Measurements from ENCODE around the gene ASTN2.

ASTN2 gene

GRCh38 chr9:117448066-117448465, 33.2 kb upstream of the ASTN2 start:
- H3F3A ChIP-seq (ENCODE audit: insufficient read depth, low read length): no peaks in the 10 kb centered on the region
- H3K4me1 ChIP-seq (ENCODE audit: insufficient read depth, low read length, severe bottlenecking): no peaks in the 10 kb centered on the region
- no peak overlapping the region for H3K4me3 ChIP-seq (ENCODE audit: low read depth, low read length, poor library complexity, severe bottlenecking)
- no peak overlapping the region for H3K9ac ChIP-seq (ENCODE audit: low read length)
- H3K36me3 ChIP-seq (ENCODE audit: insufficient read depth, low read length): no peaks in the 10 kb centered on the region
- H3K79me2 ChIP-seq (ENCODE audit: insufficient read depth, low read length): no peaks in the 10 kb centered on the region
- no peaks in the 10 kb centered on the region for H3K9me2 ChIP-seq (ENCODE audit: low read depth, low read length)
- H3K27ac ChIP-seq (ENCODE audit: low read depth, low read length, poor library complexity, severe bottlenecking): no peak overlapping the region
- H3K27me3 ChIP-seq (ENCODE audit: insufficient read depth, low read length): no peaks in the 10 kb centered on the region
- H3K4me2 ChIP-seq (ENCODE audit: low read length): no peak overlapping the region
- no peak overlapping the region for H2AFZ ChIP-seq (ENCODE audit: low read length)
- no peaks in the 10 kb centered on the region for H4K20me1 ChIP-seq (ENCODE audit: insufficient read depth, low read length)
- H3K9me3 ChIP-seq (ENCODE audit: low read length): no peaks in the 10 kb centered on the region
- peak; percentile 42; the same call in 1 of the 2 replicates for TF ChIP-seq CTCF (IDR thresholded peaks at IDR 0.05; ENCODE audit: low read length)
- no peak for TF ChIP-seq EZH2 (IDR thresholded peaks at IDR 0.05; ENCODE audit: borderline replicate concordance, low read length)

DNA sequence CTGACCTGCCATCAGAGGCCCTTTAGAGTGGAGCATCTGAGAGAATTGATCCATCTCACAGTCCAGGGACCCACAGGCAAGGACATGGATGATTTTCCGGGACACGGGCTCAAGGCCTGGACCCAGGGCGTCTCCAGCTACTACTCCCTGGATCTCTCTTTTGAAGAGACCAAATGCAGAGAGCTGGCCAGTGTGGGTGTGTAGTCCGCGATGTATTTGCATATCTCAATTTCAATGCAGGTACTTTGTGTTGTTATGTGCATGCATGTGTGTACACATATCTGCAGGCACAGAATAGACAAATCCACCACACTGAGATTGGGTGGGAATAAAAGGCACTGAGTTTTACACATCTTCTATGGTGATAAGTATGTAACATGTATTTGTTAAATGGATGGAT, 30.8 kb upstream of the ASTN2 start:
- H3K4me2 ChIP-seq (ENCODE audit: low read length): no peak overlapping the region
- H3K9me2 ChIP-seq (ENCODE audit: low read depth, low read length): no peaks in the 10 kb centered on the region
- no peaks in the 10 kb centered on the region for H3K36me3 ChIP-seq (ENCODE audit: insufficient read depth, low read length)
- H3K4me3 ChIP-seq (ENCODE audit: low read depth, low read length, poor library complexity, severe bottlenecking): no peak overlapping the region
- H3K4me1 ChIP-seq (ENCODE audit: insufficient read depth, low read length, severe bottlenecking): no peaks in the 10 kb centered on the region
- no peak overlapping the region for H3K27ac ChIP-seq (ENCODE audit: low read depth, low read length, poor library complexity, severe bottlenecking)
- no peaks in the 10 kb centered on the region for H3K27me3 ChIP-seq (ENCODE audit: insufficient read depth, low read length)
- H3K9ac ChIP-seq (ENCODE audit: low read length): no peak overlapping the region
- H3F3A ChIP-seq (ENCODE audit: insufficient read depth, low read length): no peaks in the 10 kb centered on the region
- no peak overlapping the region for H2AFZ ChIP-seq (ENCODE audit: low read length)
- no peaks in the 10 kb centered on the region for H3K9me3 ChIP-seq (ENCODE audit: low read length)
- TF ChIP-seq EZH2 (IDR thresholded peaks at IDR 0.05; ENCODE audit: borderline replicate concordance, low read length) (no peak), CTCF (IDR thresholded peaks at IDR 0.05; ENCODE audit: low read length) (no peak)
- H4K20me1 ChIP-seq (ENCODE audit: insufficient read depth, low read length): no peaks in the 10 kb centered on the region
- no peaks in the 10 kb centered on the region for H3K79me2 ChIP-seq (ENCODE audit: insufficient read depth, low read length)

DNA sequence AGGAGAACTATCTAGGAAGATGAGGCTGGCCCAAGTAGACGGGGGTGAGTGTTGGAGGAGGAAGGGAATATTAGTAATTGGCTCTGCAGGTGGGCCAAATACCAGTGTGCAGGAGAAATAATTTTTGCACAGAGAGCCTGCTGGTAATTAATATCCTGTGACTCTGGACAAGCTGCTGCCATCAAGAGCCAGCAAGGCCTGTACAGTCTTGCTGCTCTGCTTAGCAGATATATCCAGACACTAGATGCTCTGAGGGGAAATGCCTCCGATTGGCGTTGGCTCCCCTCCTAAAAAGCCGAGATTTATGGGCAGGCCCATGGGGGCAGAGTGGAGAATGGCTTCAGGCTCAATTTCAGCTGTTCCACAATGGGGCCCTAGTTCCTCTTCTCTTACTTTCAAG, 29.6 kb upstream of the ASTN2 start:
- Histone ChIP-seq H3K4me2 (ENCODE audit: low read length) (no peak overlapping the region), H3K4me3 (ENCODE audit: low read depth, low read length, poor library complexity, severe bottlenecking) (no peak overlapping the region), H3F3A (ENCODE audit: insufficient read depth, low read length) (no peaks in the 10 kb centered on the region), H3K9me2 (ENCODE audit: low read depth, low read length) (no peaks in the 10 kb centered on the region), H4K20me1 (ENCODE audit: insufficient read depth, low read length) (no peaks in the 10 kb centered on the region), H3K27me3 (ENCODE audit: insufficient read depth, low read length) (no peaks in the 10 kb centered on the region), H3K36me3 (ENCODE audit: insufficient read depth, low read length) (no peaks in the 10 kb centered on the region), H3K9ac (ENCODE audit: low read length) (no peak overlapping the region), H3K4me1 (ENCODE audit: insufficient read depth, low read length, severe bottlenecking) (no peaks in the 10 kb centered on the region), H3K9me3 (ENCODE audit: low read length) (no peaks in the 10 kb centered on the region), H3K27ac (ENCODE audit: low read depth, low read length, poor library complexity, severe bottlenecking) (no peak overlapping the region), H3K79me2 (ENCODE audit: insufficient read depth, low read length) (no peaks in the 10 kb centered on the region), H2AFZ (ENCODE audit: low read length) (no peak overlapping the region)
- TF ChIP-seq CTCF (IDR thresholded peaks at IDR 0.05; ENCODE audit: low read length): no peak
- no peak for TF ChIP-seq EZH2 (IDR thresholded peaks at IDR 0.05; ENCODE audit: borderline replicate concordance, low read length)

Measured in OCI-LY1 (cell line).